ENCODE data around the gene AKAP1. TPM values are rescaled to one million over a fixed set of nuclear protein-coding genes. Genes with fewer than 3 reads are reported as not detected.

AKAP1 gene, protein sequence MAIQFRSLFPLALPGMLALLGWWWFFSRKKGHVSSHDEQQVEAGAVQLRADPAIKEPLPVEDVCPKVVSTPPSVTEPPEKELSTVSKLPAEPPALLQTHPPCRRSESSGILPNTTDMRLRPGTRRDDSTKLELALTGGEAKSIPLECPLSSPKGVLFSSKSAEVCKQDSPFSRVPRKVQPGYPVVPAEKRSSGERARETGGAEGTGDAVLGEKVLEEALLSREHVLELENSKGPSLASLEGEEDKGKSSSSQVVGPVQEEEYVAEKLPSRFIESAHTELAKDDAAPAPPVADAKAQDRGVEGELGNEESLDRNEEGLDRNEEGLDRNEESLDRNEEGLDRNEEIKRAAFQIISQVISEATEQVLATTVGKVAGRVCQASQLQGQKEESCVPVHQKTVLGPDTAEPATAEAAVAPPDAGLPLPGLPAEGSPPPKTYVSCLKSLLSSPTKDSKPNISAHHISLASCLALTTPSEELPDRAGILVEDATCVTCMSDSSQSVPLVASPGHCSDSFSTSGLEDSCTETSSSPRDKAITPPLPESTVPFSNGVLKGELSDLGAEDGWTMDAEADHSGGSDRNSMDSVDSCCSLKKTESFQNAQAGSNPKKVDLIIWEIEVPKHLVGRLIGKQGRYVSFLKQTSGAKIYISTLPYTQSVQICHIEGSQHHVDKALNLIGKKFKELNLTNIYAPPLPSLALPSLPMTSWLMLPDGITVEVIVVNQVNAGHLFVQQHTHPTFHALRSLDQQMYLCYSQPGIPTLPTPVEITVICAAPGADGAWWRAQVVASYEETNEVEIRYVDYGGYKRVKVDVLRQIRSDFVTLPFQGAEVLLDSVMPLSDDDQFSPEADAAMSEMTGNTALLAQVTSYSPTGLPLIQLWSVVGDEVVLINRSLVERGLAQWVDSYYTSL
- total RNA-seq: 53.8 and 59.9 TPM in 2 replicates

DNA sequence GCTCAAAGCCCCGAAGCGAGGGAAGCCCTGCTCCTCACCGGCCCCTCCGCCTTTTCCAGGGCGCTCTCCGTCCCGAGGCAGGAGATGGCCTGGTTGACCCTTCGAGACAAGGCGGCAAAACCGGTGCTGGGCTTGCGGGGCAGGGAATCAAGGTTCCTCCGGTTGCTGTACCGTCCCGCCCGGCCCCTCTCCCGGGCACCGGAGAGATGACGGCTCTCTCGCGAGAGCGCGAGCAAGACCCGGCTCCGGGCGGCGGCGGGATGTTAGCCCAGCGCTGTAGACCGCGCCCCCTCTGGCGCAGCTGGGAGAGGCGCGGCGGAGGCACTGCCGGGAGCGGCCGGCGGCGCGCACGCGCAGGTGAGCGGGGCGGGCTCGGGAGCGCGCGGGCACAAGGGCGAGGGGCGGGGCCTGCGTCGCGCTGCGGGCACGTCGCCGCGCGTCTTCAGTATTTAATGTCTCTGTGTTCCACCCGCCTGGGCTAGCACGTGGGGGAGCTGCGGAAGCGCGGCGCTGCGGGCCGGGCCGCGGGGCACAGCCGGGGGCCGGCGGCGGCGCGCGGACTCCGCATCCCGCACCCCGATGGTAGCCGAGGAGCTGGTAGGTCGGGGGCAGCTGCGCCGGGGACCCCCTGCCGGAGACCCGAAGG, at the start of gene AKAP1:
Gene AKAP1, plus strand, starts transcription at position 445 of the 646 bp plus-strand sequence. CDS start 20,219 bp downstream, outside the sequence.
- intact Hi-C loops (cut with micrococcal nuclease): loop anchor here (1.0 to 10.0 kb wide), 10 partner anchors 38 to 1430 kb away; partner anchors contain the start of genes COIL, DGKE, DYNLL2 and MRPS23

DNA sequence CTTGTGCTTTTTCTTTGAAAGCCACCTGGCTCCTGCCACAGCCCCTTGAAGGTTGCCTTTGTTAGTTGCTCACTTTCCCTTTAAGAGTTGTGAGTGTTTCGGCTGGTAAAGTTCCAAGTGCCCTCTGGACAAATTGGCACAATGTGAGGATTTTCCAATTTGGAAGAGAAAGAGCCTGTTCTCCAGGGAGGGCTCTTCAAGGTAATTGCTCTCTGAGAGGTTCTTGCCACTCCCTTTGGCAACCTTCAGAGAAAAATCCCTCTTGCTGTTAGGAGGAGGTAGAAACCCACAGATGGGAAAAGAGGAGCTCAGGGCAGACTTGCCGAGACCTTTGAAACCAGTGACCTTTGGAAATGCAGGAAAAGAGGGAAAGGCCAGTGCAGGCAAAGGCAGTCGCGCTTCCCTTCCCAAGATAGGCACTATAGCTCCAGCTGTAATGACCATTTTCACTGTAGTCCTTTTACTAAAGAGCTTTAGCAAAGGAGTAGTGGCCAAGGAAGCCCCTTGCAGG, 49.0 kb upstream of the AKAP1 start:
- peaks cover 43% of the 10 kb centered on the region for H3K27me3 Mint-ChIP-seq (ENCODE audit: insufficient read depth)
- no peak for DNase-seq (ENCODE audit: low spot score)
- no peak overlapping the region for H3K27ac Mint-ChIP-seq
- H3K9me3 Mint-ChIP-seq: no peaks in the 10 kb centered on the region
- H3K4me1 Mint-ChIP-seq (ENCODE audit: low read depth): no peaks in the 10 kb centered on the region
- no peaks in the 10 kb centered on the region for H3K36me3 Mint-ChIP-seq (ENCODE audit: low read depth)
- intact Hi-C loops (cut with micrococcal nuclease): no loop called here
- H3K4me3 Mint-ChIP-seq: no peak overlapping the region

More for the DNA sequence above, at the start of gene AKAP1:
- H3K4me1 Mint-ChIP-seq (ENCODE audit: low read depth): peaks cover 28% of the 10 kb centered on the region
- DNase-seq (ENCODE audit: low spot score): peak; percentile 96
- H3K9me3 Mint-ChIP-seq: no peaks in the 10 kb centered on the region
- peaks cover 5% of the 10 kb centered on the region for H3K36me3 Mint-ChIP-seq (ENCODE audit: low read depth)
- H3K4me3 Mint-ChIP-seq: peak within 1 kb of the TSS; percentile 92
- H3K27ac Mint-ChIP-seq: peak within 1 kb of the TSS; percentile 87
- peaks cover 9% of the 10 kb centered on the region for H3K27me3 Mint-ChIP-seq (ENCODE audit: insufficient read depth)

DNA sequence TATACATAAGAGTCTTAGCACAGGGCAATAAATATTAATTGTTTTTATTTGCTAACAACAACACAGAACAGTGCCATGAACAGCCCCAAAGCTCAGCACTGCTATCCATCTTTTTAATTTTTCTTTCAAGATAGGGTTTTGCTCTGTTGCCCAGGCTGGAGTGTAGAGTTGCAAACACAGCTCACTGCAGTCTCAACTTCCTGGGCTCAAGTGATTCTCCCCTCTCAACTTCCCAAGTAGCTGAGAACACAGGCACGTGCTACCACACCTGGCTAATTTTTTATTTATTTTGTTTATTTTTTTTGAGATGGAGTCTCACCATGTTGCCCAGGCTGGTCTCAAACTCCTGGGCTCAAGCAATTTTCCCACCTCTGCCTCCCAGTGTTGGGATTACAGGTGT, 47.6 kb upstream of the AKAP1 start:
- H3K4me1 Mint-ChIP-seq (ENCODE audit: low read depth): no peaks in the 10 kb centered on the region
- intact Hi-C loops (cut with micrococcal nuclease): no loop called here
- H3K9me3 Mint-ChIP-seq: no peaks in the 10 kb centered on the region
- H3K27ac Mint-ChIP-seq: no peak overlapping the region
- DNase-seq (ENCODE audit: low spot score): no peak
- H3K27me3 Mint-ChIP-seq (ENCODE audit: insufficient read depth): peaks cover 49% of the 10 kb centered on the region
- H3K36me3 Mint-ChIP-seq (ENCODE audit: low read depth): no peaks in the 10 kb centered on the region
- no peak overlapping the region for H3K4me3 Mint-ChIP-seq

DNA sequence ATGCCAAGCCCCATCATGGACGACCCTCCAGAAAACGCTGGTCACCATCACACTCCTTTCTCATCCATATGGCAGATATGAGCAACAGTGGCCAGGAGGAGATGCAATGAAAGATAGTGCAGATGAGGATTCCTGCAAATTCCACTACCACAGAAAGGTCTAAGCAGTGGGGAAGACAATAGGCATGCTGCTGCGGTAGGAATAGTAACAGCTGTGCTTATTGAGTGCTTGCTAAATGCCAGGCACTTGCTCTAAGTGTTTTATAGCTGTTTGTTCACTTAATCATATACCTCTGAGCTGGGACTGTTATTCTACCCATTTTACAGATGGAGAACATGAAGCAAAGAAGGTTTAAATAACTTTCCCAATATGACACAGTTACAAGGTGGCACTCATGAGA, 46.6 kb upstream of the AKAP1 start:
- intact Hi-C loops (cut with micrococcal nuclease): no loop called here
- H3K4me1 Mint-ChIP-seq (ENCODE audit: low read depth): no peaks in the 10 kb centered on the region
- H3K27ac Mint-ChIP-seq: no peak overlapping the region
- H3K36me3 Mint-ChIP-seq (ENCODE audit: low read depth): no peaks in the 10 kb centered on the region
- peaks cover 57% of the 10 kb centered on the region for H3K27me3 Mint-ChIP-seq (ENCODE audit: insufficient read depth)
- no peak overlapping the region for H3K4me3 Mint-ChIP-seq
- no peak for DNase-seq (ENCODE audit: low spot score)
- H3K9me3 Mint-ChIP-seq: no peaks in the 10 kb centered on the region

DNA sequence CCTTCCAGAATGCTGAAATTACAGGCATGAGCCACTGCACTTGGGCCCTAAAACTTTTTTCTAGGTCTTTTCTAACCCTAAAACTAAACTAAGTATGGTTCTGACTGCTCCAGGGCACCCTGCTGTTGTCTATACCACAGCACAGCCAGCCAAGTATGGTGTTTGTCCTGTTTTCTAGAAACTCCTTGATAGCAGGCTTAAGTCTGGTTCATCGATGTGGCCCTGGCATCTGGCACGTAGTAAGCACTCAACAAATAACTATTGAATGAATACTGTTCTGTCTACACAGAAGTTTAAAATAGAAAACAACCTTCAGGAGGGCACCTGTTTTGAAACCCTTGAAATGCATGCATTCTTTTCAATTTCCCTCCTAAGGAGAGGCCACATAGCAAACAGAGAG, 44.5 kb upstream of the AKAP1 start:
- no peaks in the 10 kb centered on the region for H3K9me3 Mint-ChIP-seq
- intact Hi-C loops (cut with micrococcal nuclease): no loop called here
- no peak overlapping the region for H3K4me3 Mint-ChIP-seq
- H3K36me3 Mint-ChIP-seq (ENCODE audit: low read depth): no peaks in the 10 kb centered on the region
- peaks cover 7% of the 10 kb centered on the region for H3K4me1 Mint-ChIP-seq (ENCODE audit: low read depth)
- no peak for DNase-seq (ENCODE audit: low spot score)
- no peak overlapping the region for H3K27ac Mint-ChIP-seq
- peaks cover 66% of the 10 kb centered on the region for H3K27me3 Mint-ChIP-seq (ENCODE audit: insufficient read depth)

DNA sequence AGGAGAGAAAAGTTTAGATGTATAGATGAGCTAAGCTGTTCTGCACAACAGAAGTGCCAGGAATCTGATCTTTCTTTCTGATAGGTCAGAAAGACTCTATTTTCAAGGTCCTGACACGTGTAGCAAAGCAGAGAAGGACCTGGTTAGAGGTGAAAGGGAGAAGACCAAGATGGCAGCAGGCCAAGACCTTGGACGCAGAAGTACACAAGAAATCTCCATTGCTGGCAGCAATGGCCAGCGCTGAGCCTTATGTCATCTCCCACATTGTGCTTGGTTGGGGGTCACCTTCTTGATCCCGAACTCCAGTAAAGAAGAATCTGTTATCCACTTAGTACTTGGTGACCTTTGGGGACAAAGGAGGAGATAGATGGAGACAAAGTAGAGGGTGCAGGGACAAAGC, 41.8 kb upstream of the AKAP1 start:
- no peaks in the 10 kb centered on the region for H3K9me3 Mint-ChIP-seq
- peaks cover 25% of the 10 kb centered on the region for H3K4me1 Mint-ChIP-seq (ENCODE audit: low read depth)
- intact Hi-C loops (cut with micrococcal nuclease): no loop called here
- H3K27me3 Mint-ChIP-seq (ENCODE audit: insufficient read depth): peaks cover 63% of the 10 kb centered on the region
- H3K27ac Mint-ChIP-seq: no peak overlapping the region
- no peak for DNase-seq (ENCODE audit: low spot score)
- H3K4me3 Mint-ChIP-seq: no peak overlapping the region
- H3K36me3 Mint-ChIP-seq (ENCODE audit: low read depth): no peaks in the 10 kb centered on the region

DNA sequence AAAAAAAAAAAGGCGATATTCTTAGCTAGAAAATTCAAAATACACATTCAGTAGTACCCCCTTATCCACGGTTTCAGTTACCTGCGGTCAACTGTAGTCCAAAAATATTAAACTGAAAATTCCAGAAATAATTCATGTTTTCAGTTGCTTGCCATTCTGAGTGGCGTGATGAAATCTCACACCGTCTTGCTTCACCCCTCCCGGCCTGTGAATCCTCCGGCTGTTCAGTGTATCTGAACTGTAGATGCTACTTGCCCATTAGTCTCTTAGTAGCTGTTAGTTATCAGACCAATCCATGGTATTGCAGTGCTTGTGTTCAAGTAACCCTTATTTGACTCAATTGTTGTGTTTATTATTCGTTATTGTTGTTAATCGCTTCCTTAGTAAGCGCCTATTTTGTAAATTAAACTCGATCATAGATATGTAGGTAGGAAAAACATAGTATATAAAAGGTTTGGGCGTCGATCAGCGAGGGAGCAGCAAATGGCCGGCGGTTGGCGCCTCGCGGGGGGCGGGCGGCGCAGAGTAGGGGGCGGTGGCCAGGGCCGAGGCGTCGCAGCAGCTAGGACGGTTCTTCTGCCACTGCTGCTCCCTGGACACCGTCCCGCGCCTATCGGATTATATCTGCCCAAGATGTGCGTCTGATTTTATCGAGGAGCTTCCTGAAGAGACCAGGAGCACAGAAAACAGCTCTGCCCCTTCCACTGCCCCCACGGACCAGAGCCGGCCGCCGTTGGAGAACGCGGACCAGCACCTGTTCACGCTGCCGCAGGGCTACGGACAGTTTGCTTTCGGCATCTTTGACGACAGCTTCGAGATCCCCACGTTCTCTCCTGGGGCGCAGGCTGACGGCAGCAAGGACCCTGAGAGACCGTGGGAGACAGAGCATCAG, 39.8 kb upstream of the AKAP1 start:
- Mint-ChIP-seq H3K4me3 (peak overlapping the region; percentile 39), H3K27me3 (ENCODE audit: insufficient read depth) (peaks cover 61% of the 10 kb centered on the region), H3K9me3 (no peaks in the 10 kb centered on the region), H3K36me3 (ENCODE audit: low read depth) (no peaks in the 10 kb centered on the region), H3K4me1 (ENCODE audit: low read depth) (peaks cover 25% of the 10 kb centered on the region), H3K27ac (no peak overlapping the region)
- intact Hi-C loops (cut with micrococcal nuclease): loop anchor here (5.0 kb wide), 1 partner anchor 37 kb away; no protein-coding TSS in a partner anchor
- DNase-seq (ENCODE audit: low spot score): no peak

DNA sequence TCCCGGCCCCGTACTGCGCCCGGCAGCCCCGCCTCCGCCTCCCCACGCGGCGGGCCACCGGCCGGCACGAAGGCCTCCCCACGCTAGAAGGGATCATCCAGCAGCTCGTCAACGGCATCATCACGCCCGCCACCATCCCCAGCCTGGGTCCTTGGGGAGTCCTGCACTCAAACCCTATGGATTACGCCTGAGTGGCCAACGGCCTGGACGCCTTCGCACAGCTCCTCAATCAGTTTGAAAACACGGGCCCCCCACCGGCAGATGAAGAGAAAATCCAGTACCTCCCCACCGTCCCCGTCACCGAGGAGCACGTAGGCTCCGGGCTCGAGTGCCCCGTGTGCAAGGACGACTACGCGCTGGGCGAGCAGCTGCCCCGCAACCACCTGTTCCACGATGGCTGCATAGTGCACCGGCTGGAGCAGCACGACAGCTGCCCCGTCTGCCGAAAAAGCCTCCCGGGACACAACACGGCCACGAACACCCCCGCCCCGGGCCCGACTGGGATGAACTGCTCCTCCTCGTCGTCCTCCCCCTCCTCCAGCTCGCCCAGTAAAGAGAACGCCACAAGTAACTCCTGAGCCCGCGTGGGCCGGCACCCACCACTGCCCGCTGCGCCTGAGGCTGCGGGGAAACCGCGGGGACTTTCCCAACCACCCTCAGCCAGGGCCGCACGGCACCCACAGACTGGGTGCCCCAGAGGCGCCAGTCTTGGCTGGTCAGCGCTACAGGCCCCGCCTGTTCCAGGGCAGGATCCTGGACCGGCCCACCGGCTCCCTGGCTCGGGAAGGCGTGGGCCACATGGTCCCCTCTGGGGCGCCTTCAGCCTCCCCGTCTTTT, 39.0 kb upstream of the AKAP1 start:
- peaks cover 60% of the 10 kb centered on the region for H3K27me3 Mint-ChIP-seq (ENCODE audit: insufficient read depth)
- peak overlapping the region; percentile 76 for H3K27ac Mint-ChIP-seq
- H3K4me1 Mint-ChIP-seq (ENCODE audit: low read depth): peaks cover 25% of the 10 kb centered on the region
- H3K36me3 Mint-ChIP-seq (ENCODE audit: low read depth): no peaks in the 10 kb centered on the region
- DNase-seq (ENCODE audit: low spot score): peak; percentile 28
- intact Hi-C loops (cut with micrococcal nuclease): loop anchor here (5.0 kb wide), 1 partner anchor 36 kb away; no protein-coding TSS in a partner anchor
- peak overlapping the region; percentile 75 for H3K4me3 Mint-ChIP-seq
- H3K9me3 Mint-ChIP-seq: no peaks in the 10 kb centered on the region

DNA sequence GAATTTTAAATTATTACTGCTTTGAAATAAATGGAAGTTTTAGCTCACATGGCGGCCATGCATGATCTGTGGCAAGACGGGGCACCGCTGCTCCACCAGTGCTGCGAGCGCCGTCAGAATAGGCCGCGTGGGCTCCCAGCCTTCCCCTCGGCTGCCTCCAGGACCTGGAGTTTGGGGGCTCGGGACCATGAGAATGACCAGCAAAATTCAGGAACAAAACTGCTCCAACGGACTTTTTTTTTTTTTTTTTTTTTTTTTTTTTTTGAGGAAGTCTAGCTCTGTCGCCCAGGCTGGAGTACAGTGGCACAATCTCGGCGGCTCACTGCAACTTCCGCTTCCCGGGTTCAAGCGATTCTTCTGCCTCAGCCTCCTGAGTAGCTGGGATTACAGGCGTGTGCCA, 38.3 kb upstream of the AKAP1 start:
- intact Hi-C loops (cut with micrococcal nuclease): loop anchor here (5.0 kb wide), 1 partner anchor 36 kb away; no protein-coding TSS in a partner anchor
- Mint-ChIP-seq H3K27me3 (ENCODE audit: insufficient read depth) (peaks cover 58% of the 10 kb centered on the region), H3K4me3 (peak overlapping the region; percentile 75), H3K9me3 (no peaks in the 10 kb centered on the region), H3K4me1 (ENCODE audit: low read depth) (peaks cover 25% of the 10 kb centered on the region), H3K27ac (no peak overlapping the region), H3K36me3 (ENCODE audit: low read depth) (no peaks in the 10 kb centered on the region)
- no peak for DNase-seq (ENCODE audit: low spot score)

DNA sequence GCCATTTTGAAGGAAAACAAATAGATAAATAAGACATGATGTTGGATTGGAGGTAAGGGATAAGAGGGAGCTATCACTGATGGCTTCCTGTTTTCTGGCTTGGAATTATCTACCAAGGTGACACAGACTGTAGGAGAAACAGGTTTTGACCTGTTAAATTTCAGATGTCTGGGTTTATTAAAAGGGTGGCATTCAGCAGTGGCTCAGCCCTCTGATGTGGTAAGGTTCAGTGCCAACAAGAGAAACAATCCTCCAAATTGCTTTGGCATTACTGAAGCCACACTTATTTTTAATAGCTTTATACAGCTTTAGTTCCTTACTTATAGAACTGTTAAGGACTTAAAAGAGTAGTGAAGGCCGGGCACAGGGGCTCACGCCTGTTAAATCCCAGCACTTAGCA, 37.0 kb upstream of the AKAP1 start:
- H3K4me1 Mint-ChIP-seq (ENCODE audit: low read depth): peaks cover 25% of the 10 kb centered on the region
- H3K9me3 Mint-ChIP-seq: no peaks in the 10 kb centered on the region
- no peak overlapping the region for H3K4me3 Mint-ChIP-seq
- H3K27me3 Mint-ChIP-seq (ENCODE audit: insufficient read depth): peaks cover 59% of the 10 kb centered on the region
- intact Hi-C loops (cut with micrococcal nuclease): loop anchor here (5.0 kb wide), 1 partner anchor 34 kb away; no protein-coding TSS in a partner anchor
- H3K36me3 Mint-ChIP-seq (ENCODE audit: low read depth): no peaks in the 10 kb centered on the region
- H3K27ac Mint-ChIP-seq: no peak overlapping the region
- DNase-seq (ENCODE audit: low spot score): no peak

DNA sequence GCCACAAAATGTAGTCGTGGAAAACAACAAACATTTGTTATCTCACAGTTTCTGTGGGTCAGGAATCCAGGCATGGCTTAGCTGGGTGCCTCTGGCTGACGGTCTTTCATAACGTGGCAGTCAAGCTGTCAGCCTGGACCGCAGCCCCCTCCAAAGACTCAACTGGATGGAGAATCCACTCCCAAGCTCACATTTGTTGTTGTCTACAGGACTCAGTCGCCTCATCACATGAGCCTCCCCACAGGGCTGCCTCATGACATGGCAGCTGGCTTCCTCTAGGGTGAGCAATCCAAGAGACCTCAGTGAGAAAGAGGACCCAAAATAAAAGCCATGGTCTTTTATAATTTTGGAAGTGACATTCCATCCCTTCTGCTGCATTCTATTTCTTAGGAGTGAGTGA, 34.7 kb upstream of the AKAP1 start:
- Mint-ChIP-seq H3K27ac (no peak overlapping the region), H3K9me3 (no peaks in the 10 kb centered on the region), H3K27me3 (ENCODE audit: insufficient read depth) (peaks cover 39% of the 10 kb centered on the region), H3K4me1 (ENCODE audit: low read depth) (peaks cover 31% of the 10 kb centered on the region), H3K36me3 (ENCODE audit: low read depth) (no peaks in the 10 kb centered on the region), H3K4me3 (no peak overlapping the region)
- intact Hi-C loops (cut with micrococcal nuclease): no loop called here
- no peak for DNase-seq (ENCODE audit: low spot score)

Data from activated T-helper 1 cell treated with anti-CD3 and anti-CD28 coated beads, Interleukin-12 subunit alpha, Interleukin-12 subunit beta, Interleukin-2, Interleukin-4 antibody, amounts not matched to agents 30 ng/mL and 10 ng/mL and 1 ng/mL, durations not matched to agents 14 hours and 24 hours and 36 hours (primary cell).